Activated naive CD8-positive, alpha-beta T cell treated with anti-CD3 and anti-CD28 coated beads, Interleukin-2, amount 10 ng/mL, durations not matched to agents 7 days and 5 days (primary cell): ENCODE results near the gene RPS6KA2. TPM values are rescaled to one million over a fixed set of nuclear protein-coding genes. Genes with fewer than 3 reads are reported as not detected.
A peak's percentile ranks its signal among the peaks of the same experiment; 100 is the strongest.
"Not testable (repeated sequence)": the region's sequence is repeated elsewhere in the genome, so short reads cannot be mapped to it uniquely, and the experiment has no call there.

Experiments used
- ATAC-seq: fragments of 150-1000 bp; cut with Tn5 transposase; one replicate; pipeline ENCODE4 v1.10.0; 2021; ENCODE audit warnings: low read depth, moderate library complexity
- POLR2A ChIA-PET: fragments of 350-600 bp; sonication (Branson Sonifier 250); formaldehyde crosslinking; loops from one replicate; lab custom pipeline; 2021; ENCODE audit warnings: antibody characterized with exemption; lab: Charles Lee
- DNase-seq: peaks from one replicate; pipeline ENCODE4 v3.0.0; 2021
- H3K27ac Mint-ChIP-seq: one replicate; pipeline ENCODE4 v1.8.0; 2022; ENCODE audit warnings: mild to moderate bottlenecking, mixed read lengths
- H3K27me3 Mint-ChIP-seq: one replicate; pipeline ENCODE4 v1.8.0; 2022; ENCODE audit warnings: mild to moderate bottlenecking, moderate library complexity, mixed read lengths
- H3K36me3 Mint-ChIP-seq: one replicate; pipeline ENCODE4 v1.8.0; 2021; ENCODE audit warnings: mild to moderate bottlenecking, mixed read lengths
- H3K4me1 Mint-ChIP-seq: one replicate; pipeline ENCODE4 v1.8.0; 2021; ENCODE audit warnings: mixed read lengths
- H3K4me3 Mint-ChIP-seq: one replicate; pipeline ENCODE4 v1.8.0; 2022; ENCODE audit warnings: mild to moderate bottlenecking, moderate library complexity, mixed read lengths
- H3K9me3 Mint-ChIP-seq: one replicate; pipeline ENCODE4 v1.8.0; 2021; ENCODE audit warnings: mixed read lengths
- total RNA-seq, 2 experiments: library from RNA; stranded (reverse); gene quantifications; one replicate each; pipeline ENCODE4 v1.2.3, GENCODE V29; 2021

RPS6KA2 gene
- total RNA-seq, 2 experiments from 2014 or later, result 3.8 to 5.7 TPM

GRCh38 chr6:166529058-166529457, 98.0 kb downstream of the RPS6KA2 start:
- H3K4me3 Mint-ChIP-seq, H3K27me3 Mint-ChIP-seq, H3K9me3 Mint-ChIP-seq, H3K27ac Mint-ChIP-seq, H3K4me1 Mint-ChIP-seq, H3K36me3 Mint-ChIP-seq, DNase-seq, POLR2A ChIA-PET, ATAC-seq: not testable (repeated sequence)

GRCh38 chr6:166527849-166528248, 99.2 kb downstream of the RPS6KA2 start:
- Mint-ChIP-seq H3K27ac (no peak overlapping the region), H3K27me3 (no peaks in the 10 kb centered on the region), H3K4me1 (no peaks in the 10 kb centered on the region)

GRCh38 chr6:166526937-166527336, 100.1 kb downstream of the RPS6KA2 start:
- ATAC-seq (no peak), DNase-seq (no peak)
- Mint-ChIP-seq H3K4me1 (no peaks in the 10 kb centered on the region), H3K27ac (no peak overlapping the region), H3K4me3 (no peak overlapping the region), H3K27me3 (no peaks in the 10 kb centered on the region), H3K36me3 (no peaks in the 10 kb centered on the region), H3K9me3 (no peaks in the 10 kb centered on the region)
- POLR2A ChIA-PET, result no interaction called here

More at GRCh38 chr6:166527849-166528248, 99.2 kb downstream of the RPS6KA2 start:
- Mint-ChIP-seq H3K36me3 (no peaks in the 10 kb centered on the region), H3K4me3 (no peak overlapping the region), H3K9me3 (no peaks in the 10 kb centered on the region)
- POLR2A ChIA-PET, result no interaction called here
- ATAC-seq (no peak), DNase-seq (no peak)

GRCh38 chr6:166525567-166525966, 101.5 kb downstream of the RPS6KA2 start:
- Mint-ChIP-seq H3K4me1 (no peaks in the 10 kb centered on the region), H3K27me3 (no peaks in the 10 kb centered on the region), H3K9me3 (no peaks in the 10 kb centered on the region), H3K27ac (no peak overlapping the region), H3K4me3 (no peak overlapping the region), H3K36me3 (no peaks in the 10 kb centered on the region)
- POLR2A ChIA-PET, result interaction anchor here (0.6 to 0.7 kb wide), 2 partner anchors 87 to 433 kb away, joined by 3 to 4 read pairs; no protein-coding TSS in a partner anchor
- ATAC-seq (no peak), DNase-seq (no peak)

- Mint-ChIP-seq H3K27ac (no peak overlapping the region), H3K4me3 (no peak overlapping the region), H3K27me3 (no peaks in the 10 kb centered on the region), H3K9me3 (no peaks in the 10 kb centered on the region), H3K36me3 (no peaks in the 10 kb centered on the region), H3K4me1 (no peaks in the 10 kb centered on the region)
- DNase-seq (no peak), ATAC-seq (no peak)
- POLR2A ChIA-PET, result no interaction called here
These were observed 103.1 kb downstream of the RPS6KA2 start for GRCh38 chr6:166523782-166524559.

- Mint-ChIP-seq H3K4me3 (no peak overlapping the region), H3K9me3 (no peaks in the 10 kb centered on the region), H3K27me3 (no peaks in the 10 kb centered on the region), H3K27ac (no peak overlapping the region), H3K36me3 (no peaks in the 10 kb centered on the region), H3K4me1 (no peaks in the 10 kb centered on the region)
- DNase-seq (no peak), ATAC-seq (no peak)
- POLR2A ChIA-PET, result no interaction called here
These were observed 105.9 kb downstream of the RPS6KA2 start for GRCh38 chr6:166520905-166521834.

GRCh38 chr6:166516251-166516884, 110.7 kb downstream of the RPS6KA2 start:
- POLR2A ChIA-PET, result no interaction called here
- H3K9me3 Mint-ChIP-seq, result no peaks in the 10 kb centered on the region
- DNase-seq (no peak), ATAC-seq (no peak)
- no peak overlapping the region for H3K27ac Mint-ChIP-seq
- H3K4me1 Mint-ChIP-seq, result no peaks in the 10 kb centered on the region
- H3K27me3 Mint-ChIP-seq, result no peaks in the 10 kb centered on the region
- H3K36me3 Mint-ChIP-seq, result no peaks in the 10 kb centered on the region
- H3K4me3 Mint-ChIP-seq, result no peak overlapping the region

- POLR2A ChIA-PET, result no interaction called here
- no peak overlapping the region for H3K27ac Mint-ChIP-seq
- DNase-seq (no peak), ATAC-seq (no peak)
- no peaks in the 10 kb centered on the region for H3K27me3 Mint-ChIP-seq
- H3K36me3 Mint-ChIP-seq, result no peaks in the 10 kb centered on the region
- no peak overlapping the region for H3K4me3 Mint-ChIP-seq
- H3K4me1 Mint-ChIP-seq, result no peaks in the 10 kb centered on the region
- H3K9me3 Mint-ChIP-seq, result no peaks in the 10 kb centered on the region
These were observed 111.8 kb downstream of the RPS6KA2 start for GRCh38 chr6:166515072-166515810.

- no peak for DNase-seq
- Mint-ChIP-seq H3K9me3 (no peaks in the 10 kb centered on the region), H3K36me3 (no peaks in the 10 kb centered on the region), H3K4me3 (no peak overlapping the region), H3K27me3 (no peaks in the 10 kb centered on the region), H3K4me1 (no peaks in the 10 kb centered on the region), H3K27ac (no peak overlapping the region)
- POLR2A ChIA-PET, result no interaction called here
- no peak for ATAC-seq
These were observed 112.9 kb downstream of the RPS6KA2 start for GRCh38 chr6:166514196-166514595.

GRCh38 chr6:166512567-166512966, 114.5 kb downstream of the RPS6KA2 start:
- POLR2A ChIA-PET, result no interaction called here
- DNase-seq (no peak), ATAC-seq (peak; percentile 60)
- Mint-ChIP-seq H3K9me3 (no peaks in the 10 kb centered on the region), H3K27ac (no peak overlapping the region), H3K27me3 (no peaks in the 10 kb centered on the region), H3K36me3 (no peaks in the 10 kb centered on the region), H3K4me1 (no peaks in the 10 kb centered on the region), H3K4me3 (no peak overlapping the region)

- POLR2A ChIA-PET, result no interaction called here
- Mint-ChIP-seq H3K4me3 (no peak overlapping the region), H3K27me3 (no peaks in the 10 kb centered on the region), H3K4me1 (no peaks in the 10 kb centered on the region), H3K27ac (no peak overlapping the region), H3K36me3 (no peaks in the 10 kb centered on the region), H3K9me3 (no peaks in the 10 kb centered on the region)
- DNase-seq (no peak), ATAC-seq (no peak)
These were observed 115.7 kb downstream of the RPS6KA2 start for GRCh38 chr6:166511316-166511715.

GRCh38 chr6:166509193-166509592, 117.9 kb downstream of the RPS6KA2 start:
- Mint-ChIP-seq H3K27ac (no peak overlapping the region), H3K9me3 (no peaks in the 10 kb centered on the region), H3K27me3 (no peaks in the 10 kb centered on the region), H3K4me1 (no peaks in the 10 kb centered on the region), H3K4me3 (no peak overlapping the region), H3K36me3 (no peaks in the 10 kb centered on the region)
- DNase-seq, result no peak
- no peak for ATAC-seq
- POLR2A ChIA-PET, result no interaction called here

GRCh38 chr6:166508726-166509125, 118.3 kb downstream of the RPS6KA2 start:
- Mint-ChIP-seq H3K9me3 (no peaks in the 10 kb centered on the region), H3K4me1 (peaks cover 1% of the 10 kb centered on the region), H3K27ac (no peak overlapping the region), H3K27me3 (no peaks in the 10 kb centered on the region), H3K36me3 (no peaks in the 10 kb centered on the region), H3K4me3 (no peak overlapping the region)
- no peak for ATAC-seq
- DNase-seq, result no peak
- POLR2A ChIA-PET, result no interaction called here
